ENCODE measurements around the gene ARHGEF17. TPM values are rescaled to one million over a fixed set of nuclear protein-coding genes. Genes with fewer than 3 reads are reported as not detected.

Gene ARHGEF17
- polyA plus RNA-seq, 2 of the 4 experiments (the other 2 are of a cell fraction): 7.0 to 16.2 TPM

DNA sequence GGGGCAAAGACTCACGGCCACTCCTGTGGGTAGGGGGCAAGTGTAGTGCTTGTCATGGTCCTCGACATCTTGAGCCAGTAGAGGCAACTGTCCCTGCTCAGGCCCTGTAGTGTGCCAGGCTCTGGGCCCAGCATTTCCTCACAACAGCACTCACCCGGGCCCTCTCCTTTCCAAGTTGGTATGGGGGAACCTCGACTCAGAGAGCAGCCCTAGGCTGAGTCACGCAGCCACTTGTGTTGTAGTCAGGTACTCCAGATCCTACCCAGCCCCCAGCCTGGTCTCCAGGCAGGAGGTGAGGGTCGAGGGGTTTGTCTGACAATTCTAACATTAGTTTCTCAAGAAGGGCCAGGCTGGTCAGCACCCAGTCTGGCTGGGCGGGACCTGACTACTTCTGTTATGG, 72.3 kb downstream of the ARHGEF17 start:
- 74% methylated on average over 7 of the region's 7 CpGs for WGBS (ENCODE audit: missing lambda C conversion rate)
- no peak for TF ChIP-seq POLR2AphosphoS2 (conservative IDR thresholded peaks at IDR 0.05; ENCODE audit: low read length)
- no peak for TF ChIP-seq CHD2 (IDR thresholded peaks at IDR 0.05; ENCODE audit: low read length, partially characterized antibody)
- TF ChIP-seq, protein P1, sequence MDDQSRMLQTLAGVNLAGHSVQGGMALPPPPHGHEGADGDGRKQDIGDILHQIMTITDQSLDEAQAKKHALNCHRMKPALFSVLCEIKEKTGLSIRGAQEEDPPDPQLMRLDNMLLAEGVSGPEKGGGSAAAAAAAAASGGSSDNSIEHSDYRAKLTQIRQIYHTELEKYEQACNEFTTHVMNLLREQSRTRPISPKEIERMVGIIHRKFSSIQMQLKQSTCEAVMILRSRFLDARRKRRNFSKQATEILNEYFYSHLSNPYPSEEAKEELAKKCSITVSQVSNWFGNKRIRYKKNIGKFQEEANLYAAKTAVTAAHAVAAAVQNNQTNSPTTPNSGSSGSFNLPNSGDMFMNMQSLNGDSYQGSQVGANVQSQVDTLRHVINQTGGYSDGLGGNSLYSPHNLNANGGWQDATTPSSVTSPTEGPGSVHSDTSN (IDR thresholded peaks at IDR 0.05): no peak
- Histone ChIP-seq H3K9me3 (no peaks in the 10 kb centered on the region), H3K4me1 (peaks cover 50% of the 10 kb centered on the region), H3K27ac (no peak overlapping the region), H3K4me2 (no peak overlapping the region), H3K4me3 (no peak overlapping the region)
- FAIRE-seq (no peak), DNase-seq (ENCODE audit: low read depth in 1 of 2, low spot score in 1 of 2) (no peak), ATAC-seq (no peak)
- POLR2A ChIA-PET: interaction anchor here (1.2 kb wide), 1 partner anchor 73 kb away, joined by 9 read pairs; the partner anchor contains the start of gene ARHGEF17
- CTCF ChIA-PET: interaction anchor here (0.7 to 39.3 kb wide), 6 partner anchors 12 to 280 kb away, joined by 3 to 667 read pairs (median 8); partner anchors contain the start of gene RELT

- no peak for FAIRE-seq
- Histone ChIP-seq H3K4me2 (no peak overlapping the region), H3K27ac (no peak overlapping the region), H3K4me3 (no peak overlapping the region), H3K9me3 (no peaks in the 10 kb centered on the region), H3K4me1 (peaks cover 50% of the 10 kb centered on the region)
- ATAC-seq: no peak
- ChIA-PET CTCF (interaction anchor here (24.4 to 39.3 kb wide), 2 partner anchors 12 to 14 kb away, joined by 667 read pairs; partner anchors contain the start of gene RELT), POLR2A (no interaction called here)
- DNase-seq (ENCODE audit: low read depth in 1 of 2, low spot score in 1 of 2): no peak
- TF ChIP-seq BHLHE40 (IDR thresholded peaks at IDR 0.05; ENCODE audit: low read depth, low read length) (no peak), SMC3 (IDR thresholded peaks at IDR 0.05) (no peak), NFE2L2 (conservative IDR thresholded peaks at IDR 0.05; ENCODE audit: low read length) (no peak), RAD21 (conservative IDR thresholded peaks at IDR 0.05 in 1 of 2, IDR thresholded peaks at IDR 0.05 in 1 of 2) (no peak), EHF (CRISPR knock-in tag; IDR thresholded peaks at IDR 0.05) (no peak), ZFP36 (IDR thresholded peaks at IDR 0.05; ENCODE audit: borderline replicate concordance, partially characterized antibody) (no peak)
- 84% methylated on average over 4 of the region's 4 CpGs for WGBS (ENCODE audit: missing lambda C conversion rate)
Observed at GRCh38 chr11:73380897-73381410, 72.9 kb downstream of the ARHGEF17 start.

- TF ChIP-seq KDM5A (IDR thresholded peaks at IDR 0.05) (no peak), RNF2 (IDR thresholded peaks at IDR 0.05; ENCODE audit: borderline replicate concordance, low read depth) (no peak), SREBF2 (IDR thresholded peaks at IDR 0.05) (no peak), E2F6 (IDR thresholded peaks at IDR 0.05; ENCODE audit: borderline replicate concordance, low read depth) (no peak), EP300 (IDR thresholded peaks at IDR 0.05) (no peak)
- Histone ChIP-seq H3K4me1 (peaks cover 56% of the 10 kb centered on the region), H3K27ac (no peak overlapping the region), H3K9me3 (no peaks in the 10 kb centered on the region), H3K4me2 (no peak overlapping the region), H3K4me3 (no peak overlapping the region)
- POLR2A ChIA-PET: no interaction called here
- CTCF ChIA-PET: interaction anchor here (24.4 to 39.3 kb wide), 2 partner anchors 11 to 15 kb away, joined by 667 read pairs; partner anchors contain the start of gene RELT
- DNase-seq (ENCODE audit: low read depth in 1 of 2, low spot score in 1 of 2) (no peak), ATAC-seq (no peak), FAIRE-seq (no peak)
- 71% methylated on average over 5 of the region's 6 CpGs for WGBS (ENCODE audit: missing lambda C conversion rate)
Observed at GRCh38 chr11:73381589-73381988, 73.5 kb downstream of the ARHGEF17 start.

DNA sequence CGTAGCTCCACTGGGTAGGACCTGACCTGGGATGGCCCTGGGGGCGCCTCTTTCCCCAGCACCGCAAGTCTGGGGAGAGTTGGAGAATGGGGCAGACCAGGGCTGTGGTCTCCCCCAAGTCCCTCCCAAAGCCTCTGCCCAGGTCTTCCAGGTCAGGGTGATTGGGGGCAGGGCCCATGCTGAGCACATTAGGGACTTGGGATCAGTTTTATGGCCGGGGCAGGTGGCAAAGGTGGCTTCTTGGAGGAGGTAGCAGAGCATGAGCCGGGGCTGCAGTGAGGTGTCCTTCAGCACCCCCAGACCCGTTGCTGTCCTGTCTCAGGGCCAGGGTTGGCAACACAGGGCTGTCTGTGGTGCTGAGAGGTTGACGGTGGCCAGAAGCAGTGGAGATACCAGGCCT, 74.1 kb downstream of the ARHGEF17 start:
- no peak overlapping the region for H3K4me3 ChIP-seq
- CTCF ChIA-PET: interaction anchor here (2.7 to 39.3 kb wide), 3 partner anchors 11 to 279 kb away, joined by 10 to 667 read pairs (median 667); partner anchors contain the start of gene RELT
- H3K4me2 ChIP-seq: no peak overlapping the region
- H3K4me1 ChIP-seq: peaks cover 60% of the 10 kb centered on the region
- H3K9me3 ChIP-seq: no peaks in the 10 kb centered on the region
- POLR2A ChIA-PET: no interaction called here
- no peak overlapping the region for H3K27ac ChIP-seq
- 98% methylated on average over 4 of the region's 7 CpGs for WGBS (ENCODE audit: missing lambda C conversion rate)
- no peak for FAIRE-seq
- no peak for DNase-seq (ENCODE audit: low read depth in 1 of 2, low spot score in 1 of 2)
- ATAC-seq: no peak
- no peak for TF ChIP-seq MYC (IDR thresholded peaks at IDR 0.05; ENCODE audit: borderline replicate concordance, low read length)
- no peak for TF ChIP-seq EP300 (IDR thresholded peaks at IDR 0.05)
- no peak for TF ChIP-seq POLR2AphosphoS2 (conservative IDR thresholded peaks at IDR 0.05; ENCODE audit: low read length)
- TF ChIP-seq BHLHE40 (IDR thresholded peaks at IDR 0.05; ENCODE audit: low read depth, low read length): no peak
- no peak for TF ChIP-seq HOXA7 (CRISPR knock-in tag; IDR thresholded peaks at IDR 0.05)
- no peak for TF ChIP-seq ESRRA (IDR thresholded peaks at IDR 0.05; ENCODE audit: borderline replicate concordance, low read length)
- no peak for TF ChIP-seq USF2 (IDR thresholded peaks at IDR 0.05)
- TF ChIP-seq ZNF302 (CRISPR knock-in tag; IDR thresholded peaks at IDR 0.05): no peak
- TF ChIP-seq, protein P2, sequence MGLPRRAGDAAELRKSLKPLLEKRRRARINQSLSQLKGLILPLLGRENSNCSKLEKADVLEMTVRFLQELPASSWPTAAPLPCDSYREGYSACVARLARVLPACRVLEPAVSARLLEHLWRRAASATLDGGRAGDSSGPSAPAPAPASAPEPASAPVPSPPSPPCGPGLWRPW (IDR thresholded peaks at IDR 0.05): no peak
- no peak for TF ChIP-seq E2F6 (IDR thresholded peaks at IDR 0.05; ENCODE audit: borderline replicate concordance, low read depth)
- TF ChIP-seq RNF2 (IDR thresholded peaks at IDR 0.05; ENCODE audit: borderline replicate concordance, low read depth): no peak
- TF ChIP-seq, protein P3, sequence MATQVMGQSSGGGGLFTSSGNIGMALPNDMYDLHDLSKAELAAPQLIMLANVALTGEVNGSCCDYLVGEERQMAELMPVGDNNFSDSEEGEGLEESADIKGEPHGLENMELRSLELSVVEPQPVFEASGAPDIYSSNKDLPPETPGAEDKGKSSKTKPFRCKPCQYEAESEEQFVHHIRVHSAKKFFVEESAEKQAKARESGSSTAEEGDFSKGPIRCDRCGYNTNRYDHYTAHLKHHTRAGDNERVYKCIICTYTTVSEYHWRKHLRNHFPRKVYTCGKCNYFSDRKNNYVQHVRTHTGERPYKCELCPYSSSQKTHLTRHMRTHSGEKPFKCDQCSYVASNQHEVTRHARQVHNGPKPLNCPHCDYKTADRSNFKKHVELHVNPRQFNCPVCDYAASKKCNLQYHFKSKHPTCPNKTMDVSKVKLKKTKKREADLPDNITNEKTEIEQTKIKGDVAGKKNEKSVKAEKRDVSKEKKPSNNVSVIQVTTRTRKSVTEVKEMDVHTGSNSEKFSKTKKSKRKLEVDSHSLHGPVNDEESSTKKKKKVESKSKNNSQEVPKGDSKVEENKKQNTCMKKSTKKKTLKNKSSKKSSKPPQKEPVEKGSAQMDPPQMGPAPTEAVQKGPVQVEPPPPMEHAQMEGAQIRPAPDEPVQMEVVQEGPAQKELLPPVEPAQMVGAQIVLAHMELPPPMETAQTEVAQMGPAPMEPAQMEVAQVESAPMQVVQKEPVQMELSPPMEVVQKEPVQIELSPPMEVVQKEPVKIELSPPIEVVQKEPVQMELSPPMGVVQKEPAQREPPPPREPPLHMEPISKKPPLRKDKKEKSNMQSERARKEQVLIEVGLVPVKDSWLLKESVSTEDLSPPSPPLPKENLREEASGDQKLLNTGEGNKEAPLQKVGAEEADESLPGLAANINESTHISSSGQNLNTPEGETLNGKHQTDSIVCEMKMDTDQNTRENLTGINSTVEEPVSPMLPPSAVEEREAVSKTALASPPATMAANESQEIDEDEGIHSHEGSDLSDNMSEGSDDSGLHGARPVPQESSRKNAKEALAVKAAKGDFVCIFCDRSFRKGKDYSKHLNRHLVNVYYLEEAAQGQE (IDR thresholded peaks at IDR 0.05): no peak
- no peak for TF ChIP-seq FOSB (CRISPR knock-in tag; IDR thresholded peaks at IDR 0.05)

All from A549 (cell line).